Activated effector memory CD4-positive, alpha-beta T cell treated with anti-CD3 and anti-CD28 coated beads, Interleukin-2, amount 50 U/mL, for 16 hours (primary cell): ENCODE data around the gene SHD.

ENCODE experiments used
- DNase-seq: peaks from one replicate; pipeline ENCODE4 v3.0.0-alpha.2; 2020

Gene SHD

DNA sequence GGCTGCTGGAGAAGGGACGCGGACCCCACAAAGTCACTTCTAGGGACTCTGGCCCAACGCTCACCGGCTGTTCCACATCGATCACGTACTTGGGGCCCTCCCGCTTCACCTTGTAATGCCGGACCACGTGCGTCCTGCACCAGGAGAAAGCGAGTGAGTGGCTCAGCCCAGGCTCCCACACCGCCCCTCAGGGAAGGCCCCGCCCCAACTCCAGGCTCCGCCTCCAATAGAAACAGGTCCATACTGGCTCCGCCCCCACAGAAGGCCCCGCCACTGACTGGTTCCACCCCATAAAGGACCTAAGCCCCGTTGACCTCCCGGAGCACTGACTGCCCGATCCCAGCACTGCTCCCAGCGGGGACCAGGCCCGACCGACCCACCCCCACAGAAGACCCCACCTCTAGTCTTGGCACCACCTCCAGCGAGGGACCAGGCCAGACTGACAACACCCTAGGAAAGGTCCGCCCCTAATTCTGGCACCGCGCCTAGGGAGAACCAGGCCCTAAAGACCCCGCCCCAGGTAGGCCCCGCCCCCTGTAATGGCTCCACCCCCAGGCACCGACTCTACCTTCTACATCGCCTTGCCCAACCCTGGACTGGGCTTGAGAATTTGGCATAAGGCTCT, 48.3 kb downstream of the SHD start:
- peak; percentile 90 for DNase-seq

DNA sequence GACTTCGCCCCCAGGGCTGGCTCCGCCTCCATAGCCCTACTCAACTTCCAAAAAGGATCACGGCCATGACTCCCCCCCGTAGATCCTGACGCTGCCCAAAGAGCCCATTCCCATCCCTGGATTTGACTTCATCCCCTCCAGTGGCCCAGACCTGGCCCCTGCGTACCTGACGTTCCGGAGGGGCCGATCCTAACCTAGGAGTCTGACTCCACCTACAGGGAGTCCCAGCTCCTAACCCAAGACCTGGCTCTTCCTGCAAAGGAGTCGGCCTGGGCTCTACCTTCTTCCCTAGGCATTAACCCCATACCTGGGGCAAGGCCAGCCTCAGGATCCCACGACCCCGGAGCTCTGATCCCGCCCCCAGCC, 48.8 kb downstream of the SHD start:
- DNase-seq: no peak

DNA sequence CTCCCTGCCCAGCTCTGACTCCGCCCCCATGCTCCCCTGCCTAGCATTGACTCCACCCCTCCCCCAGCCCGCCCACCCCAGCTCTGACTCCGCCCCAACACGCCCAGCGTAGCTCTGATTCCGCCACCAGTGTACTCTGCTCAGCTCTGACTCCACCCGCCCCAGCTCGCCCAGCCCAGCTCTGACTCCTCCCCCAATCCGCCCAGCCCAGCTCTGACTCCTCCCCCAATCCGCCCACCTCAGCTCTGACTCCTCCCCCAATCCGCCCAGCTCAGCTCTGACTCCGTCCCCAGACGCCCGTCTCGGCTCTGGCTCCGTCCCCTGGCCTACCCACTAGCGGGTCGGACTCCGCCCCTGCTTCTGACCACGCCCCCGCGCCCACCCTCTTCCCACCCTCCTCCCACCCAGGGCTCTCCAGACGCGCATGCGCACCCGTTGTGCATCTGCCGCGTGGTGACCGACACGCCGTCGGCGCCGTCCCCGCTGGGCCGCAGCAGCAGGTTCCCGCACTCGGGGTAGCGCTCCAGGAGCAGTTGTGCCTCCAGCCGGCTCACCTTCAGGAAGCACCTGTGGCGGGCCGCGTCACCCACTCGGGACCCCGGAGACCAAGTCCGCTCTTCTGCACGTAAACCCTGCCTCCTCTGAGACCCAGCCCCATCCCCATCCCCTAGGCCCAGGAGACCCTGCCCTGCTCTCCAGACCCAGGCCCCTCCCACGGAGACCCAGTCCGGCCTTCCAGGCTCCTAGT, 49.4 kb downstream of the SHD start:
- DNase-seq: peak; percentile 98

DNA sequence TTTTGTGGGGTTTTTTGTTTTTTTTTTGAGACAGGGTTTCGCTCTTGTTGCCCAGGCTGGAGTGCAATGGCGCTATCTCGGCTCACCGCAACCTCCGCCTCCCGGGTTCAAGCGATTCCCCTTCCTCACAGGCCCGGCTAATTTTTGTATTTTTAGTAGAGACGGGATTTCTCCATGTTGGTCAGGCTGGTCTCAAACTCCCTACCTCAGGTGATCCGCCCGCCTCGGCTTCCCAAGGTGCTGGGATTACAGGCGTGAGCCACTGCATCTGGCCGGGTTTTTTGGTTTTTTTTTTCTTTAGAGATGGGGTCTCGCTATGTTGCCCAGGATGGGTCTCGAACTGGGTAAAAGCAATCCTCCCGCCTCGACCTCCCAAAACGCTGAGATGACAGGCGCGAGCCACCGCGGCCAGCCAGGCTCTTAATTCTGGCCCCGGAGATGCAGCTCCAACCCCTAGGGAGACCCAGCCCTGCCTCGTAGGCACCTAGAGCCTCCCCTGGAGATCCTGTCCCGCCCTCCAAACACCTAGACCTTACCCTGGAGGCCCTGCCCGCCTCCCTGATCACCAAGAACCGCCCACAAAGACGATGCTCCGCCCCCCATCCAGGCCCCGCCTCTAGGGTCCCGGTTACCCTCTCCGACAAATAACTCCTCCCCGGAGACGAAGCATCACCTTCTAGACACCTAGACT, 50.1 kb downstream of the SHD start:
- DNase-seq: peak; percentile 75

DNA sequence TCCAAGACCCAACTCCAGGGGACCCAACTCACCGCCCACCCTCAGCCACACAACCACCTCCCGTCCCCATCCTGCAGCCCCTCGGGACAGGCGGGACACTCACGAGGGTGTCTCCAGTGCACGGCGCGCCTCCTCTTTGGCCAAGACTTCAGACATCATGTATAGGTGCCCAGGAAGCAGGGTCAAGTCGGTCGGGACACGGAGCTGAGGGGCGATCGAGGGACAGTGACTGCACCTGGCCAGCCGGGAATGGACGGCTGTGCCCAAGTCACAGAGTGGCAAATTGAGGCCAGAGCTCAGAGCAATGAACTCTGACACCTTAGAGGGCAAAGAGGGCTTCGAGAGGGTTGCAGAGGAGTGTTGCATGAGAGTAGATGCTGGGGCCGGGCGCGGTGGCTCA, 50.8 kb downstream of the SHD start:
- DNase-seq: no peak

DNA sequence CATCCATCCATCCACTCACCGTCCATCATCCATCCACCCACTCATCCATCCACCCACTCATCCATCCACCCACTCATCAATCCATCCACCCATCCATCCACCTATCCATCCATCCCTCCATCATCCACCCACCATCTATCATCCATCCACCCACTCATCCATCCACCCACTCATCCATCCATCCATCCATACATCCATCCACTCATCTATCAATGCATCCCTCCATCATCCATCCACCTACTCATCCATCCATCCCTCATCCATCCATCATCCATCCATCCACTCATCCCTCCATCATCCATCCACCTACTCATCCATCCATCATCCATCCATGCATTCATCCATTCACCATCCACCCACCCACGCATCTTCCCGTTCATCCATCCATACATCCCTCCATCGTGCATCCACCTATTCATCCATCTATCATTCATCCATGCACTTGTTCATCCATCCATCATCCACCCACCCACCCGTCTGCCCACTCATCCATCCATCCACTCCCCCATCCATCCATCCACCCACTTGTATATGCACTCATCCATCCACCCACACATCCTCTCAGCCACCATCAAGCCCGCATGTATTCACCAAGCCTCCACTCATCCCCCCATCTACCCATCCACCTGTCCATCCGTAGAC, 56.0 kb downstream of the SHD start:
- DNase-seq: no peak

DNA sequence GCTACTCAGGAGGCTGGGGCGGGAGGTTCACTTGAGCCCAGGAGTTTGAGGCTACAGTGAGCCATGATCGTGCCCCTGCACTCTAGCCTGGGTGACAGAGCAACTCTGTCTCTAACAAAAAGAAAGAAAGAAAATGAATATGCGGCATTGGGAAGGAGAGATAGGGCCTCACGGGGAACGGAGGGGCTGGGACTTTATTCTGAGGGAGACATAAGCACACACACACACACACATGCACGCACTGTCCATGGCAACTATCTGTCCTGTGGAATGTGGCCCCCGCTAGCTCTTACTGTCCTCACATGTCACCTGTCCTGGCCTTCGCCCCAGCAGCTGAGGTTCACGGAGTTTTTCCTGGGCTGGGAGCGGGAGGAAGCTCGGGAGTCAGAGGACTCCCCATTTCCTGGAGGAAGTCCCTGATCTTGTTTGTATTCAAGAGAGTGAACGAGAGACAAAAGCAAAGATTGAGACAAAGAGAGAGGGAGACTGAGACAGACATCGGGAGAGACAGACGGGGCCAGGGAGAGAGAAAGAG, 58.9 kb downstream of the SHD start:
- no peak for DNase-seq

DNA sequence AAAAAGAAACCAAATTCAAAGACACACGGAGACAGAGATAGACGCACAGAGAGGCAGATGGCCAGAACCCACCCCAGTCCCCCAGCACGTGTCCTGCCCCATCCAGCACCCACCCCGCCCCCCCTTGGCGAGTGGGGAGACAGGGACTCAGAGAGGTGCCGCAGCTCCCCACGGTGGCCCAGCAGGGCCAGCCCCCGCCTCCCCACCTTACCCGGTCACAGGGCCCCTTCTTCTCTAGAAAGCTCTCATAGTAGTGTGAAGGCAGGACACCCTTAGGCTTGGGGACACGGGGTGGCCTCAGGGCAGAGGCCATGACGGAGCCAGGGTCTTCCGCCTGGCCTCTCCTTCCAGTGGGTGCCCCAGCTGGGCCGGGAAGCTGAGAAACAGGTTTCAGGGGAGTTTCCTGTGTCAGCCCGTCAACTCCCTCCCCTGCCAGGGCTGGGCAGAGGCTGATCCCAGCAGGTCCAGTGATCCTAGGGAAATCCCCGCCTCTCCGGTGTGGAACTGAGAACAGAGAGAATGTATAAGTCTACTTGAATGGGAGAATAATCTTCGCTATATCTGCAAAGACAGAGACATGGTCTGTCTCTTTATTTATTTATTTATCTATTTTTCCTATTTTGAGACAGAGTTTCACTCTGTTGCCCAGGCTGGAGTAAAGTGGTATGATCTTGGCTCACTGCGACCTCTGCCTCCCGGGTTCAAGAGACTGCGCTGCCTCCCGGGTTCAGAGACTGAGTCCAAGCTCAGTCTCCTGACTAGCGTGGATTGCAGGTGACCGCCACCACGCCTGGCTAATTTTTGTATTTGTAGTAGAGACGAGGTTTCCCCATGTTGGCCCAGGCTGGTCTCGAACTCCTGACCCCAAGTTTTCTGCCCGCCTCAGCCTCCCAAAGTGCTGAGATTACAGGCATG, 59.6 kb downstream of the SHD start, which contains the start of gene STAP2:
Gene STAP2, minus strand, starts transcription at position 387 of the 915 bp plus-strand sequence. Its CDS starts 74 bp downstream, at position 313.
- no peak for DNase-seq
